IPS-NIHi11 (cell line): ENCODE results near the gene RPL38.
A peak's percentile ranks its signal among the peaks of the same experiment; 100 is the strongest.

Experiments
- DNase-seq: peaks from one replicate; pipeline ENCODE4 v3.0.0; 2012; ENCODE audit warnings: mixed read lengths, low spot score

The RPL38 gene

GRCh38 chr17:74227271-74228080 lies 24.0 kb downstream of the RPL38 start:
- DNase-seq, result no peak

DNA sequence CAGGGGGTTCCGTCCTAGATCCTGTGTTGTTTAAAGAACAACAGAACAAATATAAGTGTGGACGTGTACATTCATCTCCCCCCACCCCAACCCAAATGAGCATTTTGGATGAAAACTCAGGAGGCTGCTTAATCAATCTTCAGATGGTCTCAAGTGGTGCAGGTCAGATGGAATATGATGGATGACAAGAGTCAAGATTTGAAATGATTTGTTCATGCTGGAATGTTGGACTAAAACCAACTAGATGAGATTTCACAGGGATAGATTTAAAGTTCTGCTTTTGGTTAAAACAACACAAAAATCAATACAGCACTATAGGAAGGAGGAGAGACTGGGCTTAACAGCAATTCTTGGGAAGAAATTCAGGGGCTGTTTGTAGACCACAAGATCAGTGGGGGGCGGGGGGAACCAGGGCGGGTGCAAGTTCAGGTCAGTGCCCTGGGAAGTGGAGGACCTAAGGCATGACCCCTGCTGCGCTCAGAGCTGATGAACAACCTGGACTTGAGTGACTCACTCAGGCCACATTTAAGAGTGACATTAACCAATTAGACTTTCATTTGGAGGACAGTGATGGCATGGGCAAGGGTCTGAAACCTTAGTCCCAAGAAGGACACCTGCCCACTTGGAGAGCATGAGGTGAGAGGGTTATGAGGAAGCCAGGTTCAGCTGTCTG lies 25.0 kb downstream of the RPL38 start:
- no peak for DNase-seq

GRCh38 chr17:74230896-74231295 lies 27.4 kb downstream of the RPL38 start:
- no peak for DNase-seq

GRCh38 chr17:74231928-74232907 lies 28.7 kb downstream of the RPL38 start:
- no peak for DNase-seq

DNA sequence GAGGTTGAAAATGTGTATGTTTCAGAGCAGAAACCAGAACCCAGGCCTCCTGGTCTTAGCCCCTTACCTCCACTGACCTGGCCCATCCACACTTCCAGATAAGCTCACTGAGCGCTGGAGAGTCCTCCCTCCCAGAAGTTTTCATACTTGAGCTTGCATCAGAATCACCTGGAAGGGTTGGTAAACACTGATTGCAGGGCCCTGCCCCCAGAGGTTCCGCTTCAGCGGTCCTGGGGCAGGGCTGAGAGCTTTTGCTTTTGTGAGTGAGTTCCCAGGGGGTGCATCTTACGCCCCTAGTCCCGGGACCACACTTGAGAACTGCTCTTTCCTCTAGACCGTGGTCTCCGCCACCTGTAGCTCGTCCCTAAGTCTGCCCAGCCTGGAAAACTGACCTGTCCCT lies 30.5 kb downstream of the RPL38 start:
- no peak for DNase-seq

- no peak for DNase-seq
Measured at GRCh38 chr17:74234486-74234885, 31.0 kb downstream of the RPL38 start.

DNA sequence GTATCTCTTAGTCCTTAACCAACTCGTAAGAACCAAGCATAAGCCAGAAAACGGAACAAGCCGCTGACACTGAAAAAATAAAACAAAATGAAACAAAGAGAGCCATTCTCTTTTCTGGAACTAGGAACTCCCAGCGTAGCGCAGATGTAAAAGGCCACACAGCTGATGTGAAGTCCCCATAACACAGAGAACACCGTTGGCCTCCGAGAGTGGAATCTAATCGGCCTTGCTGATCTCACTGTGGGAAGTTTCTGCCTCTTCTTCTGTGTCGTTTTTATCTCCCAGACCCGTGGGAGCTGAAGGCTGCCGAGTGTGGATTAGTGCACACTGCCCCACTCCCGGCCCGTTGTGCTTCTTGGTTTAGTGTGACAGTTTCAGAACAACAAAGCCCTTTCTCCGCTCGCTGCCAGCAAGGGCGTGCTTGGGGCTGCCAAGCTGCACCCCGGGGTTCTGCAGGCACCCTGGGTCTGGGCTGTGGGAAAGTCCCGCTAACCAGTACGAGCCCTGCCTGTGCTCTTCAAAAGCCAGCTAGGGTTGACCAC lies 31.6 kb downstream of the RPL38 start:
- DNase-seq, result no peak

DNA sequence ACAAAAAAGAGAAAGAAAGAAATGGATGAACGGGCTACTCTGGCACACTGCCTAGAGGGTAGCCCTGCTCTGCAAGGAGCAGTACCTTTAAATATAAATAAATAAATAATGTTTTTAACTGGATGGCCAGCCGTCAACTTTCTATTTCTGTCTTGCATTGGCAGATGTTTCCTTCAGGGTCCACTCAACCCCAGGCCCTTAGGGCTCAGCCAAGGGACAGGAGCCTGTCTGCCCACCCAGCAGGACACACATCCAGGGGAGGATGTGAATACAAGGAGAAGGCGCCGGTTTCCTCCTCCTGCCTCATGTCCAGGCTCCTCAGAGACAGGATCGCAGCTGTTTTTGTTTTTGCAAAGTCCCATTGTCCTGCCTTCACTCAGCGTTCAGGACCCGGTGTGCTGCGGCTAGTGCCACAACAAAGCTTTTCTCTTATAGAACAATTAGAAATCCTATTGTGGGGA lies 32.5 kb downstream of the RPL38 start:
- DNase-seq, result no peak

DNA sequence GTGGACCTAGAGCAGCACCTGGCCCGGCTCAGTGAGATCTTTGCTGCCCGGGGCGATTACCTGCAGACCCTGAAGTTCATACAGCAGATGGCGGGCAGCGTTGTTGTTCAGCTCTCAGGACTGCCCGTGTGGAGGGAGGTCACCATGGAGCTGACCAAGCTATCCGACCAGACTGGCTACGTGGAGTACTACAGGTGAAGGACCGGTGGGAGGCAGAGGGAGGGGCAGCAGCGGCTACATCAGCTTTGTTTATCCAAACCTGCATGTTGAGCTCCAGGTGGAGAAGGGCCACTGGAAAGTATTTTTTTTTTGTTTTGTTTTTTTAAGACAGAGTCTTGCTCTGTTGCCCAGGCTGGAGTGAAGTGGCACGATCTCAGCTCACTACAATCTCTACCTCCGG lies 33.8 kb downstream of the RPL38 start:
- DNase-seq, result no peak

DNA sequence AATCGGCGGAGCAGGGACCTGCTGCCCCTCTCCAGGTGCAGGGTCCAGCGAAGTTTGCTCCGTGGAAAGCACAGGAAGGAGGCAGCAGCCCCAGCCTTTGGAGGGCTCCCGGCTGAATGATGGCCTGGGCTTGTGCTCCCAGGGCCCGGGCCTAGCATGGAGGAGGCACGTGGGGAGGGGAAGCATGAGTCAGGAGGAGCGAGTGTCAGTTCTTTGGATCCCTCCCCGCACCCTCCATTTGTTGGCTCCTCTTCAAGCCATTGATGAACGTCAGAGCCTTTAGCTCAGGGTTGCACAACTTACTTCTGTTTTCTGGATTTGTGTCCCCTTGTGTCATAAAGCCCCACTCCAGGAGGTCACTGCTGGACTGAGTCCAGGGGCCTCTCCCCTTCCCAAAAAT lies 35.7 kb downstream of the RPL38 start:
- DNase-seq, result no peak

- no peak for DNase-seq
Measured at GRCh38 chr17:74240618-74241205, 37.2 kb downstream of the RPL38 start.

- DNase-seq, result no peak
Measured at GRCh38 chr17:74241431-74241830, 38.0 kb downstream of the RPL38 start.

GRCh38 chr17:74241847-74242246 lies 38.4 kb downstream of the RPL38 start:
- no peak for DNase-seq

- no peak for DNase-seq
Measured at GRCh38 chr17:74243013-74243755, 39.7 kb downstream of the RPL38 start.

GRCh38 chr17:74244128-74244527 lies 40.6 kb downstream of the RPL38 start:
- DNase-seq, result no peak

GRCh38 chr17:74244548-74244947 lies 41.1 kb downstream of the RPL38 start:
- DNase-seq, result no peak

DNA sequence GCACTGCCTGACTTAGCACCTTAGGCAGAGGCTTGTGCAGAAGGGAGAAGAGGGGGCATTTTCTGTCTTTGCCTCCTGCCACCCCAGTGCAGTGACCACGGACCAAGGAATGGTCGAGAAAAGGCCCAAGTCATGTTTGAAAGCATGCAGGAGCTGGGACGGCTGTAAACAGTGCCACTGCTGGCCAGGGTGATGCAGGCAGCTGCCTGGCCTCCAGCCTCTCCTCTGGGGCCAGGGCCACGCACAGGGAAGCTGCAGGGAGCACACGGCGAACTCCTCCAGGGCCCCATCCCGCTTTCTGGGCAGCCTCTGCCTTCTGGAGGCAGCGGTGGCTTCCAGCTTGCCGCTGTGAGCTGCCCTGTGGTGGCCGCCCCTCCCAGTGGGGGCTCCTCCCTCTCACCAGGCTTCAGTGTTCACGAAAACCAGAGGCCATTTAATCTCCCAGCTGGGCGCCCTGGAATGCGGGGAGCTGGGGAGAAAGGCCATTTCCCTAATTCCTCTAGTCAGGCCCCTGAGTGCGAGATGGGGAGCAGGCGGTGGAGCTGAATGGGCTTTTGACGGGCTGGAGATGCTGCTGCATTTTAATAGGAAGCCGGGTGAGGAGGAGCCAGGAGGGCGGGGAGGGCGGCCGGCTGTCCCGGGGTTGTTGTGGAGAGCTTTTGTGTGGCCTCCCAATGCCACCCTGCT lies 41.8 kb downstream of the RPL38 start:
- peak; percentile 76 for DNase-seq

GRCh38 chr17:74245871-74246270 lies 42.4 kb downstream of the RPL38 start:
- DNase-seq, result no peak

DNA sequence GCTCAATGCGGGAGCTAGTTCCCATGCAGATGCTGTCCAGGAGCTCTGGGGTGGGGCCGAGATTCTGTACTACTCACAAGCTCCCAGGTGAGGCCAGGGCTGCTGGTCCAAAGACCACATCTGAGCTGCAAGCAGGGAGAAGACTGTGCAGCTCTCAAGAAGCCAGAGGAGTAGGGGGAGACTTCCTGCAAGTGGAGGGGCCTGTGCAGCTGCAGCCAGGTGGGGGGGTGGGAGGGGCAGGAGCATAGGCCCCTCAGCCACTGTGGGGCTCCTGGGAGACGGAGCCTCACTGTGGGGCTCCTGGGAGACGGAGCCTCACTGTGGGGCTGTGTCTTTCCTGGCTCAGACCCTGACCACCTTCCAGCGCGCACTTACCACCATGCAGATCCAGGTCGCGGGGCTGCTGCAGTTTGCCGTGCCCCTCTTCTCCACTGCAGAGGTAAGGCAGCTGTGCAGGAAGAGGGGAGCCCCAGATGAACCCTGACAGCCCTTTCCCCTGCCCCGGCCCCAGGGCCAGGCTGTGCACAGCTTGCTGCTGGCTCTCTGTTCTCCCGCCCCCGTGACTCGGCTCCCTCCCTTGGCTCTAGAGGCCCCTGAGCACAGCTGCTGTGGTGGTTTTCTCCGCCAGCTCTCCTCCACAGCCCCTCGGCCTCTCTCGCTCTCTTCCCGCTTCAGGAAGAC lies 46.3 kb downstream of the RPL38 start:
- DNase-seq, result peak; percentile 48
